Parathyroid adenoma (tissue), 2 donors: ENCODE data around the gene SEMA7A.

Source experiments
- H2AFZ ChIP-seq: fragments of 300-600 bp; sonication (generic); one replicate; pipeline ENCODE4 v1.7.0; 2017; ENCODE audit warnings: antibody characterized with exemption, mild to moderate bottlenecking
- H3K27ac ChIP-seq: fragments of 300-600 bp; sonication (generic); one replicate; pipeline ENCODE4 v1.7.0; 2017
- H3K27me3 ChIP-seq: fragments of 300-600 bp; sonication (generic); one replicate; pipeline ENCODE4 v1.7.0; 2017; ENCODE audit warnings: low read length; ENCODE audit not compliant: control insufficient read depth, insufficient read depth
- H3K36me3 ChIP-seq: fragments of 300-600 bp; sonication (generic); one replicate; pipeline ENCODE4 v1.7.0; 2017; ENCODE audit warnings: low read length; ENCODE audit not compliant: control insufficient read depth, insufficient read depth
- H3K4me1 ChIP-seq: fragments of 300-600 bp; sonication (generic); one replicate; pipeline ENCODE4 v1.7.0; 2017; ENCODE audit warnings: control low read depth
- H3K4me2 ChIP-seq: fragments of 300-600 bp; sonication (generic); one replicate; pipeline ENCODE4 v1.7.0; 2017; ENCODE audit warnings: low read length
- H3K4me3 ChIP-seq: fragments of 300-600 bp; sonication (generic); one replicate; pipeline ENCODE4 v1.7.0; 2017; ENCODE audit warnings: low read depth, low read length
- H3K79me2 ChIP-seq: fragments of 300-600 bp; sonication (generic); one replicate; pipeline ENCODE4 v1.7.0; 2017; ENCODE audit warnings: control low read depth
- H3K9ac ChIP-seq: fragments of 300-600 bp; sonication (generic); one replicate; pipeline ENCODE4 v1.7.0; 2017; ENCODE audit warnings: mild to moderate bottlenecking
- H3K9me3 ChIP-seq: fragments of 300-600 bp; sonication (generic); one replicate; pipeline ENCODE4 v1.7.0; 2017; ENCODE audit warnings: low read length; ENCODE audit not compliant: control insufficient read depth
- CTCF ChIP-seq: fragments of 300-600 bp; sonication (generic); IDR thresholded peaks from one replicate; pipeline ENCODE4 v1.7.0; 2017; ENCODE audit warnings: antibody characterized with exemption, mild to moderate bottlenecking
- donor health status: primary hyperparathyroidism.

Gene SEMA7A

GRCh38 chr15:74432271-74432967, 1.3 kb downstream of the SEMA7A start:
- H2AFZ ChIP-seq: no peak overlapping the region
- no peaks in the 10 kb centered on the region for H3K36me3 ChIP-seq
- H3K9me3 ChIP-seq: no peaks in the 10 kb centered on the region
- TF ChIP-seq CTCF: no peak
- H3K9ac ChIP-seq: no peak overlapping the region
- H3K4me1 ChIP-seq: peaks cover 26% of the 10 kb centered on the region
- peaks cover 3% of the 10 kb centered on the region for H3K79me2 ChIP-seq
- H3K4me2 ChIP-seq: no peak overlapping the region
- H3K27ac ChIP-seq: peak overlapping the region; percentile 84
- H3K4me3 ChIP-seq: no peak overlapping the region
- no peaks in the 10 kb centered on the region for H3K27me3 ChIP-seq

- no peak overlapping the region for H3K9ac ChIP-seq
These were observed 2.1 kb downstream of the SEMA7A start for GRCh38 chr15:74431645-74432044.

GRCh38 chr15:74431116-74431515, 2.6 kb downstream of the SEMA7A start:
- peak overlapping the region; percentile 84 for H3K27ac ChIP-seq
- H3K79me2 ChIP-seq: peaks cover 3% of the 10 kb centered on the region
- no peak overlapping the region for H3K9ac ChIP-seq
- TF ChIP-seq CTCF: no peak
- H3K4me2 ChIP-seq: no peak overlapping the region
- H3K36me3 ChIP-seq: no peaks in the 10 kb centered on the region
- no peaks in the 10 kb centered on the region for H3K27me3 ChIP-seq
- no peak overlapping the region for H2AFZ ChIP-seq
- peaks cover 31% of the 10 kb centered on the region for H3K4me1 ChIP-seq
- no peaks in the 10 kb centered on the region for H3K9me3 ChIP-seq
- H3K4me3 ChIP-seq: no peak overlapping the region

More at GRCh38 chr15:74431645-74432044, 2.1 kb downstream of the SEMA7A start:
- no peak overlapping the region for H3K4me2 ChIP-seq
- H3K9me3 ChIP-seq: no peaks in the 10 kb centered on the region
- no peak overlapping the region for H3K4me3 ChIP-seq
- no peaks in the 10 kb centered on the region for H3K36me3 ChIP-seq
- H3K4me1 ChIP-seq: peaks cover 31% of the 10 kb centered on the region
- peaks cover 3% of the 10 kb centered on the region for H3K79me2 ChIP-seq
- H3K27ac ChIP-seq: peak overlapping the region; percentile 84
- H3K27me3 ChIP-seq: no peaks in the 10 kb centered on the region
- TF ChIP-seq CTCF: no peak
- H2AFZ ChIP-seq: no peak overlapping the region

- no peak overlapping the region for H3K4me3 ChIP-seq
- peaks cover 3% of the 10 kb centered on the region for H3K79me2 ChIP-seq
- H3K9me3 ChIP-seq: no peaks in the 10 kb centered on the region
- H3K9ac ChIP-seq: no peak overlapping the region
- H3K4me1 ChIP-seq: peaks cover 36% of the 10 kb centered on the region
- no peak overlapping the region for H3K4me2 ChIP-seq
- H3K27me3 ChIP-seq: no peaks in the 10 kb centered on the region
- peak overlapping the region; percentile 84 for H3K27ac ChIP-seq
- no peaks in the 10 kb centered on the region for H3K36me3 ChIP-seq
- no peak for TF ChIP-seq CTCF
- no peak overlapping the region for H2AFZ ChIP-seq
These were observed 3.2 kb downstream of the SEMA7A start for GRCh38 chr15:74430510-74430951.
